ENCODE results near the gene DVL2. TPM values are rescaled to one million over a fixed set of nuclear protein-coding genes. Genes with fewer than 3 reads are reported as not detected.
A peak's percentile ranks its signal among the peaks of the same experiment; 100 is the strongest.

DVL2 gene
- total RNA-seq, 1 experiment from 2014 or later: 67.3 TPM

DNA sequence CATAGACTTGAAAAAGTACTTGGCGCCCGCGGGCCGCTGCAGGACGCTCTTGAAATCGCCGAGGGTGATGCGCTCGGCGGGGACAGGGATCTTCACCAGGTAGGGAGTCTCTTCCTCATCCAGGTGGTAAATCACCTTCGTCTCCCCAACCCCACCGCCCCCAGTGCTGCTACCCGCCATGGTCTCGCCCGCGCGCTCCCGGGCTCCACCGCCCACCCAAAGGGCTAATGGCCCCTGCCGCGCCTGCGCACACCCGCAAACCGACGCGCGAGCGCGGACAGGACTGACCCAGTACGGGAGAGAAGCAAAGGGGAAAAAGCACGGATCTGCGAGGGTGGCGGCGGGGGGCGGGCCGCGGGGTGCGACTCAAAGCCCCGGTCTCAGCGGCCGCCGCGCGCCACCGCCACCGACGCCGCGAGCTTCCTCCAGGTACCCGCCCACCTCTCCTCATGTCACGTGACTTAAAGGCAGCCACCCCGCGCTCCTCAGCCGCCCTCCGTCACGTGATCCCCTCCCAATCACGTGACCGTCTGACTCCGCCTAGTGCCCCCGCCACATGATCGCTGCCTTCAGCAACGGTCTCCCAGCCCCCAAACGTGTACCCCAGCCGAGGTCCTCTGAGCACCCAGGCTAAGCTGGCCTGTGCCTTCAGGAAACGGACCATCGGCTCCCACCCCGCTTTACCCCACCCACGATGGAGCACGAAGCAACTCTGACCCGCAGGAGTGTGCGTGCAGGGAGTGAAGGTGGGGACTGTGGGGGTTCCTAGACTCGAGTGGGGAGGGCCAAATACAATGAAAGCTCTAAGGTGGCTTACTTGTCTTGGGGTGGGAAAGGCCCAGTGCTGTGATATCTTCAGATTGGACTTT lies at the start of gene DVL2 (continued):
- TF ChIP-seq, protein P1, sequence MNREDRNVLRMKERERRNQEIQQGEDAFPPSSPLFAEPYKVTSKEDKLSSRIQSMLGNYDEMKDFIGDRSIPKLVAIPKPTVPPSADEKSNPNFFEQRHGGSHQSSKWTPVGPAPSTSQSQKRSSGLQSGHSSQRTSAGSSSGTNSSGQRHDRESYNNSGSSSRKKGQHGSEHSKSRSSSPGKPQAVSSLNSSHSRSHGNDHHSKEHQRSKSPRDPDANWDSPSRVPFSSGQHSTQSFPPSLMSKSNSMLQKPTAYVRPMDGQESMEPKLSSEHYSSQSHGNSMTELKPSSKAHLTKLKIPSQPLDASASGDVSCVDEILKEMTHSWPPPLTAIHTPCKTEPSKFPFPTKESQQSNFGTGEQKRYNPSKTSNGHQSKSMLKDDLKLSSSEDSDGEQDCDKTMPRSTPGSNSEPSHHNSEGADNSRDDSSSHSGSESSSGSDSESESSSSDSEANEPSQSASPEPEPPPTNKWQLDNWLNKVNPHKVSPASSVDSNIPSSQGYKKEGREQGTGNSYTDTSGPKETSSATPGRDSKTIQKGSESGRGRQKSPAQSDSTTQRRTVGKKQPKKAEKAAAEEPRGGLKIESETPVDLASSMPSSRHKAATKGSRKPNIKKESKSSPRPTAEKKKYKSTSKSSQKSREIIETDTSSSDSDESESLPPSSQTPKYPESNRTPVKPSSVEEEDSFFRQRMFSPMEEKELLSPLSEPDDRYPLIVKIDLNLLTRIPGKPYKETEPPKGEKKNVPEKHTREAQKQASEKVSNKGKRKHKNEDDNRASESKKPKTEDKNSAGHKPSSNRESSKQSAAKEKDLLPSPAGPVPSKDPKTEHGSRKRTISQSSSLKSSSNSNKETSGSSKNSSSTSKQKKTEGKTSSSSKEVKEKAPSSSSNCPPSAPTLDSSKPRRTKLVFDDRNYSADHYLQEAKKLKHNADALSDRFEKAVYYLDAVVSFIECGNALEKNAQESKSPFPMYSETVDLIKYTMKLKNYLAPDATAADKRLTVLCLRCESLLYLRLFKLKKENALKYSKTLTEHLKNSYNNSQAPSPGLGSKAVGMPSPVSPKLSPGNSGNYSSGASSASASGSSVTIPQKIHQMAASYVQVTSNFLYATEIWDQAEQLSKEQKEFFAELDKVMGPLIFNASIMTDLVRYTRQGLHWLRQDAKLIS (CRISPR knock-in tag; IDR thresholded peaks at IDR 0.05; ENCODE audit: borderline replicate concordance): peak; percentile 90; the same call in 1 of the 2 replicates
- TF ChIP-seq, protein P2, sequence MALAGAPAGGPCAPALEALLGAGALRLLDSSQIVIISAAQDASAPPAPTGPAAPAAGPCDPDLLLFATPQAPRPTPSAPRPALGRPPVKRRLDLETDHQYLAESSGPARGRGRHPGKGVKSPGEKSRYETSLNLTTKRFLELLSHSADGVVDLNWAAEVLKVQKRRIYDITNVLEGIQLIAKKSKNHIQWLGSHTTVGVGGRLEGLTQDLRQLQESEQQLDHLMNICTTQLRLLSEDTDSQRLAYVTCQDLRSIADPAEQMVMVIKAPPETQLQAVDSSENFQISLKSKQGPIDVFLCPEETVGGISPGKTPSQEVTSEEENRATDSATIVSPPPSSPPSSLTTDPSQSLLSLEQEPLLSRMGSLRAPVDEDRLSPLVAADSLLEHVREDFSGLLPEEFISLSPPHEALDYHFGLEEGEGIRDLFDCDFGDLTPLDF (CRISPR knock-in tag; IDR thresholded peaks at IDR 0.05): peak; percentile 58; the same call in 1 of the 2 replicates
- peak; percentile 90 for TF ChIP-seq ZBTB21 (CRISPR knock-in tag; IDR thresholded peaks at IDR 0.05; ENCODE audit: borderline replicate concordance)
- 0 out of 2 replicates have a peak, but pooled peaks have one; percentile 44 for TF ChIP-seq NR3C1 (CRISPR knock-in tag; conservative IDR thresholded peaks at IDR 0.05; ENCODE audit: low read depth)
- TF ChIP-seq, protein P3, sequence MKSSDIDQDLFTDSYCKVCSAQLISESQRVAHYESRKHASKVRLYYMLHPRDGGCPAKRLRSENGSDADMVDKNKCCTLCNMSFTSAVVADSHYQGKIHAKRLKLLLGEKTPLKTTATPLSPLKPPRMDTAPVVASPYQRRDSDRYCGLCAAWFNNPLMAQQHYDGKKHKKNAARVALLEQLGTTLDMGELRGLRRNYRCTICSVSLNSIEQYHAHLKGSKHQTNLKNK (CRISPR knock-in tag; IDR thresholded peaks at IDR 0.05): peak; percentile 79
- TF ChIP-seq NFE2L1 (CRISPR knock-in tag; IDR thresholded peaks at IDR 0.05): 0 out of 2 replicates have a peak, but pooled peaks have one; percentile 59
- TF ChIP-seq TP53 (CRISPR knock-in tag; IDR thresholded peaks at IDR 0.05): peak; percentile 65; the same call in 1 of the 2 replicates
- peak; percentile 98 for TF ChIP-seq ZNF416 (CRISPR knock-in tag; IDR thresholded peaks at IDR 0.05)
- peak; percentile 94 for TF ChIP-seq CREB1 (CRISPR knock-in tag; IDR thresholded peaks at IDR 0.05)
- peak; percentile 76; the same call in 1 of the 2 replicates for TF ChIP-seq KAT7 (CRISPR knock-in tag; IDR thresholded peaks at IDR 0.05; ENCODE audit: borderline replicate concordance)
- TF ChIP-seq, protein P4, sequence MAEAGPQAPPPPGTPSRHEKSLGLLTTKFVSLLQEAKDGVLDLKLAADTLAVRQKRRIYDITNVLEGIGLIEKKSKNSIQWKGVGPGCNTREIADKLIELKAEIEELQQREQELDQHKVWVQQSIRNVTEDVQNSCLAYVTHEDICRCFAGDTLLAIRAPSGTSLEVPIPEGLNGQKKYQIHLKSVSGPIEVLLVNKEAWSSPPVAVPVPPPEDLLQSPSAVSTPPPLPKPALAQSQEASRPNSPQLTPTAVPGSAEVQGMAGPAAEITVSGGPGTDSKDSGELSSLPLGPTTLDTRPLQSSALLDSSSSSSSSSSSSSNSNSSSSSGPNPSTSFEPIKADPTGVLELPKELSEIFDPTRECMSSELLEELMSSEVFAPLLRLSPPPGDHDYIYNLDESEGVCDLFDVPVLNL (CRISPR knock-in tag; IDR thresholded peaks at IDR 0.05; ENCODE audit: borderline replicate concordance, low read depth): peak; percentile 56; the same call in 1 of the 2 replicates
- TF ChIP-seq, protein P5, sequence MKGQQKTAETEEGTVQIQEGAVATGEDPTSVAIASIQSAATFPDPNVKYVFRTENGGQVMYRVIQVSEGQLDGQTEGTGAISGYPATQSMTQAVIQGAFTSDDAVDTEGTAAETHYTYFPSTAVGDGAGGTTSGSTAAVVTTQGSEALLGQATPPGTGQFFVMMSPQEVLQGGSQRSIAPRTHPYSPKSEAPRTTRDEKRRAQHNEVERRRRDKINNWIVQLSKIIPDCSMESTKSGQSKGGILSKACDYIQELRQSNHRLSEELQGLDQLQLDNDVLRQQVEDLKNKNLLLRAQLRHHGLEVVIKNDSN (CRISPR knock-in tag; IDR thresholded peaks at IDR 0.05): peak; percentile 100
- peak; percentile 60; the same call in 1 of the 2 replicates for TF ChIP-seq TEAD1 (CRISPR knock-in tag; IDR thresholded peaks at IDR 0.05)
- TF ChIP-seq CBFB (CRISPR knock-in tag; IDR thresholded peaks at IDR 0.05; ENCODE audit: low read depth): peak; percentile 51; the same call in 1 of the 2 replicates
- TF ChIP-seq EMX1 (CRISPR knock-in tag; IDR thresholded peaks at IDR 0.05): peak; percentile 88
- TF ChIP-seq, protein P6, sequence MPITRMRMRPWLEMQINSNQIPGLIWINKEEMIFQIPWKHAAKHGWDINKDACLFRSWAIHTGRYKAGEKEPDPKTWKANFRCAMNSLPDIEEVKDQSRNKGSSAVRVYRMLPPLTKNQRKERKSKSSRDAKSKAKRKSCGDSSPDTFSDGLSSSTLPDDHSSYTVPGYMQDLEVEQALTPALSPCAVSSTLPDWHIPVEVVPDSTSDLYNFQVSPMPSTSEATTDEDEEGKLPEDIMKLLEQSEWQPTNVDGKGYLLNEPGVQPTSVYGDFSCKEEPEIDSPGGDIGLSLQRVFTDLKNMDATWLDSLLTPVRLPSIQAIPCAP (CRISPR knock-in tag; IDR thresholded peaks at IDR 0.05): peak; percentile 83; the same call in 1 of the 2 replicates
- TF ChIP-seq, protein P7, sequence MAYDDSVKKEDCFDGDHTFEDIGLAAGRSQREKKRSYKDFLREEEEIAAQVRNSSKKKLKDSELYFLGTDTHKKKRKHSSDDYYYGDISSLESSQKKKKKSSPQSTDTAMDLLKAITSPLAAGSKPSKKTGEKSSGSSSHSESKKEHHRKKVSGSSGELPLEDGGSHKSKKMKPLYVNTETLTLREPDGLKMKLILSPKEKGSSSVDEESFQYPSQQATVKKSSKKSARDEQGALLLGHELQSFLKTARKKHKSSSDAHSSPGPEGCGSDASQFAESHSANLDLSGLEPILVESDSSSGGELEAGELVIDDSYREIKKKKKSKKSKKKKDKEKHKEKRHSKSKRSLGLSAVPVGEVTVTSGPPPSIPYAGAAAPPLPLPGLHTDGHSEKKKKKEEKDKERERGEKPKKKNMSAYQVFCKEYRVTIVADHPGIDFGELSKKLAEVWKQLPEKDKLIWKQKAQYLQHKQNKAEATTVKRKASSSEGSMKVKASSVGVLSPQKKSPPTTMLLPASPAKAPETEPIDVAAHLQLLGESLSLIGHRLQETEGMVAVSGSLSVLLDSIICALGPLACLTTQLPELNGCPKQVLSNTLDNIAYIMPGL (CRISPR knock-in tag; IDR thresholded peaks at IDR 0.05): peak; percentile 66
- TF ChIP-seq, protein P8, sequence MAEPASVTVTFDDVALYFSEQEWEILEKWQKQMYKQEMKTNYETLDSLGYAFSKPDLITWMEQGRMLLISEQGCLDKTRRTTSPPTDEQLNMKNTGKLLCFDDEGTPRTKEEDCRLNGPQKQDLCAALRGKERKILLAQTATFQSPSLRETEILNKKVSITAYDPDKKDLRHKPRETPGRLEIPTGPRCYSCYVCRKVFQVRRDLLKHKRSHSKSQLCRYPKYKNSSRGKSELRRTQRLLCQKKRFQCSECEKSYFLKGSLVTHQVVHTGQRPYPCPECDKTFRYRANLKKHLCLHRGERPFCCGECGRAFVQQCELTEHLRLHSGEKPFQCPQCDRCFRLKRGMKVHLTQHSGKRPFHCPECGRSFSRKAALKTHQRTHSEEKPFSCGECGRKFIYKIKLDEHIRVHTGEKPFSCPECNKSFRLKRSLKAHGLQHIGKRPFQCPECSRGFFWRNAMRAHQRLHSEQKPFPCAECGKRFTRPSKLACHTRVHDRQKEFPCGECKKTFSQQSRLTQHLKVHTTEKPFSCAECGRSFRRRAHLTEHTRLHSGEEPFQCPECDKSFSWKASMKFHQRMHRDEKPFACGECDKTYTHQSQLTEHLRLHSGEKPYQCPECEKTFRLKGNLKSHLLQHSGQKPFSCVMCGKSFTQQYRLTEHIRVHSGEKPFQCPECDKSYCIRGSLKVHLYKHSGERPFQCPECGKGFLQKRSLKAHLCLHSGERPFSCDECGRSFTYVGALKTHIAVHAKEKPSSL (CRISPR knock-in tag; conservative IDR thresholded peaks at IDR 0.05): peak; percentile 90
- TF ChIP-seq ETV6 (CRISPR knock-in tag; IDR thresholded peaks at IDR 0.05): peak; percentile 93
- TF ChIP-seq RELA (CRISPR knock-in tag; IDR thresholded peaks at IDR 0.05; ENCODE audit: borderline replicate concordance): 0 out of 2 replicates have a peak, but pooled peaks have one; percentile 70
